Measurements from ENCODE around the gene RCAN2.

Gene RCAN2

GRCh38 chr6:46517202-46517601 is 26.0 kb upstream of the RCAN2 start (continued):
- TF ChIP-seq PATZ1 (CRISPR knock-in tag; IDR thresholded peaks at IDR 0.05; ENCODE audit: borderline replicate concordance) (no peak), ISL1 (CRISPR knock-in tag; IDR thresholded peaks at IDR 0.05) (no peak), BACH2 (CRISPR knock-in tag; IDR thresholded peaks at IDR 0.05; ENCODE audit: borderline replicate concordance) (no peak), ARNTL (CRISPR knock-in tag; IDR thresholded peaks at IDR 0.05; ENCODE audit: borderline replicate concordance, low read depth) (no peak), RARB (CRISPR knock-in tag; IDR thresholded peaks at IDR 0.05) (no peak), GLIS3 (CRISPR knock-in tag; IDR thresholded peaks at IDR 0.05) (no peak)

- TF ChIP-seq PPARA (CRISPR knock-in tag; IDR thresholded peaks at IDR 0.05; ENCODE audit: borderline replicate concordance): no peak
- no peak for TF ChIP-seq ZNF565 (CRISPR knock-in tag; conservative IDR thresholded peaks at IDR 0.05; ENCODE audit: low read depth)
- no peak for TF ChIP-seq CREB5 (CRISPR knock-in tag; IDR thresholded peaks at IDR 0.05; ENCODE audit: low read depth)
- TF ChIP-seq SNAI2 (CRISPR knock-in tag; IDR thresholded peaks at IDR 0.05): no peak
- no peak for TF ChIP-seq TCF4 (CRISPR knock-in tag; IDR thresholded peaks at IDR 0.05; ENCODE audit: borderline replicate concordance)
- TF ChIP-seq CSDC2 (CRISPR knock-in tag; IDR thresholded peaks at IDR 0.05): no peak
- TF ChIP-seq BACH2 (CRISPR knock-in tag; IDR thresholded peaks at IDR 0.05; ENCODE audit: borderline replicate concordance): no peak
- no peak for TF ChIP-seq ARNTL (CRISPR knock-in tag; IDR thresholded peaks at IDR 0.05; ENCODE audit: borderline replicate concordance, low read depth)
- no peak for TF ChIP-seq PATZ1 (CRISPR knock-in tag; IDR thresholded peaks at IDR 0.05; ENCODE audit: borderline replicate concordance)
- no peak for TF ChIP-seq TSHZ2 (CRISPR knock-in tag; IDR thresholded peaks at IDR 0.05)
- TF ChIP-seq OSR1 (CRISPR knock-in tag; IDR thresholded peaks at IDR 0.05): no peak
- no peak for TF ChIP-seq ZFP3 (CRISPR knock-in tag; IDR thresholded peaks at IDR 0.05)
- ATAC-seq: no peak
These were observed 22.3 kb upstream of the RCAN2 start for GRCh38 chr6:46513533-46513932.

- ATAC-seq: no peak
These were observed 20.1 kb upstream of the RCAN2 start for GRCh38 chr6:46511320-46511719.

GRCh38 chr6:46510651-46511050 is 19.4 kb upstream of the RCAN2 start:
- ATAC-seq: no peak
- TF ChIP-seq BACH2 (CRISPR knock-in tag; IDR thresholded peaks at IDR 0.05; ENCODE audit: borderline replicate concordance) (no peak), PATZ1 (CRISPR knock-in tag; IDR thresholded peaks at IDR 0.05; ENCODE audit: borderline replicate concordance) (no peak), PPARA (CRISPR knock-in tag; IDR thresholded peaks at IDR 0.05; ENCODE audit: borderline replicate concordance) (no peak), TOX (CRISPR knock-in tag; IDR thresholded peaks at IDR 0.05; ENCODE audit: borderline replicate concordance) (no peak), ZFP3 (CRISPR knock-in tag; IDR thresholded peaks at IDR 0.05) (no peak), ZC3H10 (CRISPR knock-in tag; IDR thresholded peaks at IDR 0.05) (no peak), CREB5 (CRISPR knock-in tag; IDR thresholded peaks at IDR 0.05; ENCODE audit: low read depth) (no peak), ISL1 (CRISPR knock-in tag; IDR thresholded peaks at IDR 0.05) (no peak), ZNF565 (CRISPR knock-in tag; conservative IDR thresholded peaks at IDR 0.05; ENCODE audit: low read depth) (no peak), TSHZ2 (CRISPR knock-in tag; IDR thresholded peaks at IDR 0.05) (no peak), ARNTL (CRISPR knock-in tag; IDR thresholded peaks at IDR 0.05; ENCODE audit: borderline replicate concordance, low read depth) (no peak), OSR1 (CRISPR knock-in tag; IDR thresholded peaks at IDR 0.05) (no peak), ESRRG (CRISPR knock-in tag; IDR thresholded peaks at IDR 0.05) (no peak), TCF4 (CRISPR knock-in tag; IDR thresholded peaks at IDR 0.05; ENCODE audit: borderline replicate concordance) (no peak), RARB (CRISPR knock-in tag; IDR thresholded peaks at IDR 0.05) (no peak)

More at GRCh38 chr6:46511320-46511719, 20.1 kb upstream of the RCAN2 start:
- TF ChIP-seq ZC3H10 (CRISPR knock-in tag; IDR thresholded peaks at IDR 0.05): no peak
- TF ChIP-seq GLIS3 (CRISPR knock-in tag; IDR thresholded peaks at IDR 0.05): no peak
- no peak for TF ChIP-seq ESRRG (CRISPR knock-in tag; IDR thresholded peaks at IDR 0.05)
- no peak for TF ChIP-seq ARNTL (CRISPR knock-in tag; IDR thresholded peaks at IDR 0.05; ENCODE audit: borderline replicate concordance, low read depth)

All from SK-N-SH treated with all-trans-retinoic acid at 6 μM for 48 hours (cell line).